ENCODE measurements around the gene MLANA. TPM values are rescaled to one million over a fixed set of nuclear protein-coding genes. Genes with fewer than 3 reads are reported as not detected.

The MLANA gene
- total RNA-seq, 2 experiments from 2014 or later: not detected

Other genes with a start within 250 kb of the MLANA start
- gene ERMP1, start 57.8 kb upstream of the MLANA start, total RNA-seq: 10 to 100 TPM; 13.3 to 13.9 TPM
- 10 to 100 TPM; 11.7 to 18.2 TPM for gene RANBP6, start 124.7 kb downstream of the MLANA start, total RNA-seq